ENCODE results near the gene COBL.

The COBL gene

GRCh38 chr7:51070151-51070550 is 246.5 kb downstream of the COBL start:
- in situ Hi-C loops (cut with HindIII; ENCODE audit: low pct_ligation_motif_present, low pct_unique_long_range_greater_than_20kb, low sequenced_read_pairs), result no loop called here
- DNase-seq, result no peak

- DNase-seq, result no peak
- in situ Hi-C loops (cut with HindIII; ENCODE audit: low pct_ligation_motif_present, low pct_unique_long_range_greater_than_20kb, low sequenced_read_pairs), result no loop called here
Measured at GRCh38 chr7:51069411-51070083, 247.1 kb downstream of the COBL start.

DNA sequence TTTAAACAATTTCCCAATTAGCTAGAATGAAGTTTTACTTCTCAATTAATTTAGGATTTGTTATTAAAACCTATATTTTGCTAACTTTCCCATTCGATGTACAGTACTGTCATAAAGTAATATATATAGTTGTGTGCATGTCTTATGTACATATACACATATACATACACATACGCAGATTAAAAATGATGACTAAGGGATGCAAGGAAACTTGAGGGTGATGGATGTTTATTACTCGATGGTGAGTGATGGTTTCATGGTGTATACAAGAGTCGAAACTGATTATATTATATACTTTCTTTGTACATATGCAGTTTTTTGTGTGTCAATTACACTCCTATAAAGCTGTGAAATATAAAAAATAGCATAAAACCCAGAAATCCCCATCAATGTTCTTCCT is 248.2 kb downstream of the COBL start:
- in situ Hi-C loops (cut with HindIII; ENCODE audit: low pct_ligation_motif_present, low pct_unique_long_range_greater_than_20kb, low sequenced_read_pairs), result no loop called here
- DNase-seq, result no peak

DNA sequence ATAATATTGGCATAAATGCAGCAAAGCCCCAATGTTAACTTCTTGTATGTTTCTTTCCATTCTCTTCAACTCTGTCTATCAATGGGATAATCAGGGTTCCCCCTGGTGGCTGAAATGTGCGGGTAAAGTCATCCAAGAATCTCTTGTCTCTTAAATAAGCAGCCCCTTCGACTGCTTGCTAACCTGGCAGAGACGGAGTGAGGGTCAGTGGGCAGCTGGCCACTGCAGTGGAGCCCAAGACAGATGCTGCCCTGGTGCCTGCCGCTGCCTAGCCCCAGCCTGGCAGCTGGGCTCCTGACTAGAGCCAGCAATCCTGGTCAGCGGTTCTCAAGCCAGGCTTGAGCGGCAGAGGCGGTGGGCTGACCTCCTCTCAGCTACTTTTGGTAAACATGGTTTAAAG is 248.9 kb downstream of the COBL start:
- in situ Hi-C loops (cut with HindIII; ENCODE audit: low pct_ligation_motif_present, low pct_unique_long_range_greater_than_20kb, low sequenced_read_pairs), result no loop called here
- peak; percentile 82 for DNase-seq

GRCh38 chr7:51067258-51067657 is 249.4 kb downstream of the COBL start:
- DNase-seq, result no peak
- in situ Hi-C loops (cut with HindIII; ENCODE audit: low pct_ligation_motif_present, low pct_unique_long_range_greater_than_20kb, low sequenced_read_pairs), result no loop called here

- no peak for DNase-seq
- in situ Hi-C loops (cut with HindIII; ENCODE audit: low pct_ligation_motif_present, low pct_unique_long_range_greater_than_20kb, low sequenced_read_pairs), result no loop called here
Measured at GRCh38 chr7:51066405-51066882, 250.2 kb downstream of the COBL start.

- no peak for DNase-seq
- in situ Hi-C loops (cut with HindIII; ENCODE audit: low pct_ligation_motif_present, low pct_unique_long_range_greater_than_20kb, low sequenced_read_pairs), result no loop called here
Measured at GRCh38 chr7:51065766-51066165, 250.8 kb downstream of the COBL start.

DNA sequence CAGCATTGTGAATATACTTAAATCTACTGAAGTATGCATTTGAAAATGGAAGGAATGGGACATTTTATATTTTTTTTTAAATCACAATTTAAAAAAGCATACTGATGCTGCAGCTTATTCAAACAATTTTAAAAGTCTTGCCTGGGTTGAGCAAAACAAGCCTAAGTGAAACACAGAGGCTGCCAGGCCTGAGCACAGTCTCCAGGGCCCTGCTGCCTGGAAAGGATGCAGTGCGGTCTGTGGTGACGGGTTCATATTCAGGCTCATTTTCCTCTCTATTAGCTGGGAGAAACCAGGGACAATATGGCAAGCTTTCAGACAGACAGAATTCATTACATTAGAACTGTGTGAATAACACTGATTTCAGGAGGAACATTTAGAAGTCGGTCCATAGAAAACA is 251.9 kb downstream of the COBL start:
- in situ Hi-C loops (cut with HindIII; ENCODE audit: low pct_ligation_motif_present, low pct_unique_long_range_greater_than_20kb, low sequenced_read_pairs), result no loop called here
- no peak for DNase-seq

GRCh38 chr7:51062222-51062987 is 254.2 kb downstream of the COBL start:
- in situ Hi-C loops (cut with HindIII; ENCODE audit: low pct_ligation_motif_present, low pct_unique_long_range_greater_than_20kb, low sequenced_read_pairs), result no loop called here
- DNase-seq, result no peak

- DNase-seq, result no peak
- in situ Hi-C loops (cut with HindIII; ENCODE audit: low pct_ligation_motif_present, low pct_unique_long_range_greater_than_20kb, low sequenced_read_pairs), result no loop called here
Measured at GRCh38 chr7:51060536-51060935, 256.1 kb downstream of the COBL start.

DNA sequence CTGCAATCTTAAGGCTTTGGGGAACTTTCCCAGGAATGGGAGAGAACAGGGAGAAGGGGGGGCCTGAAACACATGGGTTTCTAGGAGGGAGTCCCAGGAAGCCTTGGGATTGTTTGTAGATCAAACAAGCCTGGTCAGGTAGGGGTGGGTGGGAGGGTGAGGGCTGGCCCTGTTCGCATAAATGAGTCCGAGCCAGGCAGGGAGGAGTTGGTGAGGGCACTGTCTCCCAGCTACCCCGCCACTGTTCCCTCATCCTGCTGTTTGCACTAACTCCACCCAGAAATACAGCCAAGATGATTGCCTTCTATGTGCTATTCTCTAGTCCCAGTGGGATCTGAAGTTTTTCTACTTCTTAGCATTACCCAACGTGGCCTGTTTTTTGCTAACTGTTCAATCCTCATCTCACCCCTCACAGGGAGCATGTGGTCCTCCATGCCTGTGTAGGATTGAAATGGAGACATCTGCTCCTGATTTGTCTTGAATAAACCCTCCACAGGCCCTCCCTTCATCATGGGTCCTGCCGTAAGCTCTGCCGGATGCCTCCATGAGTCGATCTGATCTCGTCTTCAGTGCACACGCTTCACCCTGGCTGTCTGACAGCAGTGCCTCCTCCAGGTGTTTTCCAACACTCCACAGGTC is 257.0 kb downstream of the COBL start:
- in situ Hi-C loops (cut with HindIII; ENCODE audit: low pct_ligation_motif_present, low pct_unique_long_range_greater_than_20kb, low sequenced_read_pairs), result no loop called here
- no peak for DNase-seq

- no peak for DNase-seq
- in situ Hi-C loops (cut with HindIII; ENCODE audit: low pct_ligation_motif_present, low pct_unique_long_range_greater_than_20kb, low sequenced_read_pairs), result no loop called here
Measured at GRCh38 chr7:51058764-51059163, 257.8 kb downstream of the COBL start.

GRCh38 chr7:51055039-51055840 is 261.4 kb downstream of the COBL start:
- in situ Hi-C loops (cut with HindIII; ENCODE audit: low pct_ligation_motif_present, low pct_unique_long_range_greater_than_20kb, low sequenced_read_pairs), result no loop called here
- DNase-seq, result no peak

DNA sequence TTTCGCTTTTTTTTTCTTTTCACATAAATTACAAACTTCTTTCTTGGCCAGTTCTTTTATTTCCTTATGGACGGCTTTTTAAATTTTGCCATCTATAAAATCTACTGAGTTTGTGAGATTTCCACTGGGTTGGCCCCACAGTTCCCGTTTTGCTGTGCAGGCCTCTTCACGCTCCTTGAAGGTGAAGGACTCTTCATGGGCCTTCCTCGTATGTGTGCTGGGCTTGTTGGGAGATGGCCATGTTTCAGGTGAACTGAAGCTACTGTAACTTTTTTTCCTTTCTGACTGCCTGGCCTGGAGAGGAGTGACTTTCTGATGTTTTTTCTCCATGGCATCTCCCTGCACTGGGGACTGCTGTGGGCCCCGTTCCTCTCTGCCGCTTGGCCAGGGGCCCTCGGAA is 262.4 kb downstream of the COBL start:
- in situ Hi-C loops (cut with HindIII; ENCODE audit: low pct_ligation_motif_present, low pct_unique_long_range_greater_than_20kb, low sequenced_read_pairs), result no loop called here
- no peak for DNase-seq

GRCh38 chr7:51053160-51053925 is 263.3 kb downstream of the COBL start:
- no peak for DNase-seq
- in situ Hi-C loops (cut with HindIII; ENCODE audit: low pct_ligation_motif_present, low pct_unique_long_range_greater_than_20kb, low sequenced_read_pairs), result no loop called here

DNA sequence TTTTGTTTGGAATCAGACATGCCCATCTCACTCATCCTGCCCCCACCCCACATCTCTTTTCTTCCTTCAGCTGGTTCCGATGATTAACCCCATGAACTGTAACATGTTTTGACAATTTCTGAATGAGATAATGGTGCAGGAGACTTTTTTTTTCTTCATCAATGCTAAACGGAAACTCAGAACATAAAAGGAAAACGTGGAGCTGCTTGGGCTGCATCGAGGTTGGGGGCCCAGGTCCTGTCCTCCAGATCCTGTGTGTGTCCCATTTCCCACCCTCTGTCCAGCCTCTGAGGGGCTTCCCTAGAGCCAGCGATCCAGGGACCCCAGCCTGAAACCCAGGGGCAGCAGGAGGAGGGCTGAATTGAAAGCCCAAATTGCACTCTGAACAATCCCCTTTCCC is 270.1 kb downstream of the COBL start:
- DNase-seq, result no peak
- in situ Hi-C loops (cut with HindIII; ENCODE audit: low pct_ligation_motif_present, low pct_unique_long_range_greater_than_20kb, low sequenced_read_pairs), result no loop called here

- no peak for DNase-seq
- in situ Hi-C loops (cut with HindIII; ENCODE audit: low pct_ligation_motif_present, low pct_unique_long_range_greater_than_20kb, low sequenced_read_pairs), result no loop called here
Measured at GRCh38 chr7:51046103-51046466, 270.5 kb downstream of the COBL start.

- DNase-seq, result peak; percentile 100
- in situ Hi-C loops (cut with HindIII; ENCODE audit: low pct_ligation_motif_present, low pct_unique_long_range_greater_than_20kb, low sequenced_read_pairs), result no loop called here
Measured at GRCh38 chr7:51045319-51046102, 271.1 kb downstream of the COBL start.

Measured in ACHN (cell line).